Esophagus squamous epithelium (tissue), 5 donors: ENCODE measurements around the gene KCNE4. TPM values are rescaled to one million over a fixed set of nuclear protein-coding genes. Genes with fewer than 3 reads are reported as not detected.

ENCODE experiments used
- DNase-seq: peaks from one replicate; lab custom pipeline; 2025; lab: John Stamatoyannopoulos, UW
- H3K27ac ChIP-seq, 4 donors: fragments of 200-600 bp; sonication (generic); one replicate each; pipeline ENCODE4 v1.5.1; 2016 to 2019; ENCODE audit warnings: mild to moderate bottlenecking in 1 of 4
- H3K27me3 ChIP-seq, 4 donors: fragments of 200-600 bp; sonication (generic); 1 replicate in 3 of 4; 2 replicates in 1 of 4; pipeline versions ENCODE4 v1.5.1 to v1.6.0; 2017 to 2021; ENCODE audit warnings: antibody characterized with exemption in 1 of 4
- H3K36me3 ChIP-seq, 3 donors: fragments of 200-600 bp; sonication (generic); one replicate each; pipeline ENCODE4 v1.5.1; 2016 to 2019
- H3K4me1 ChIP-seq, 3 donors: fragments of 200-600 bp; sonication (generic); one replicate each; pipeline ENCODE4 v1.5.1; 2017 to 2019
- H3K4me3 ChIP-seq, 4 donors: fragments of 200-600 bp; sonication (generic); 1 replicate in 3 of 4; 2 replicates in 1 of 4; pipeline ENCODE4 v1.5.1; 2016 to 2019; ENCODE audit warnings: mild to moderate bottlenecking in 2 of 4, moderate library complexity in 1 of 4
- H3K9me3 ChIP-seq, 3 donors: fragments of 200-600 bp; sonication (generic); one replicate each; pipeline ENCODE4 v1.5.1; 2016 to 2019
- POLR2A ChIP-seq, 4 donors: fragments of 450-650 bp; IDR thresholded peaks; one replicate each; pipeline ENCODE4 v1.6.1; 2017; ENCODE audit warnings: antibody characterized with exemption in 4 of 4, mild to moderate bottlenecking in 4 of 4, moderate library complexity in 3 of 4
- WGBS, 2 donors: methylation state at CpG; one replicate each; pipeline ENCODE4 v1.1.5; 2018; 5-methylcytosine and 5-hydroxymethylcytosine counted together
- intact Hi-C: fragments of 100-400 bp; cut with DNase I; formaldehyde crosslinking; loops from one replicate; pipeline ENCODE4 v1.15.0; 2022
- total RNA-seq, 4 donors: library from RNA; depleted of rRNA; stranded (reverse); fragments of >200 nt; gene quantifications; one replicate each; pipeline ENCODE4 v1.1.0, GENCODE V29; 2016
- TF ChIP-seq, protein P1 (sequence below), 6 experiments: fragments of 450-650 bp in 4 of 6; fragments of 200-600 bp in 2 of 6; sonication (generic) in 2 of 6; IDR thresholded peaks; one replicate each; pipeline ENCODE4 v1.5.1; 2016 to 2019; ENCODE audit warnings: antibody characterized with exemption in 6 of 6, mild to moderate bottlenecking in 4 of 6, moderate library complexity in 4 of 6
- donor health status: DM: yes; HTN: yes; CAD: no.

Gene KCNE4
- total RNA-seq, 4 donors from 2014 or later: 0.26 to 0.76 (median 0.35) TPM

DNA sequence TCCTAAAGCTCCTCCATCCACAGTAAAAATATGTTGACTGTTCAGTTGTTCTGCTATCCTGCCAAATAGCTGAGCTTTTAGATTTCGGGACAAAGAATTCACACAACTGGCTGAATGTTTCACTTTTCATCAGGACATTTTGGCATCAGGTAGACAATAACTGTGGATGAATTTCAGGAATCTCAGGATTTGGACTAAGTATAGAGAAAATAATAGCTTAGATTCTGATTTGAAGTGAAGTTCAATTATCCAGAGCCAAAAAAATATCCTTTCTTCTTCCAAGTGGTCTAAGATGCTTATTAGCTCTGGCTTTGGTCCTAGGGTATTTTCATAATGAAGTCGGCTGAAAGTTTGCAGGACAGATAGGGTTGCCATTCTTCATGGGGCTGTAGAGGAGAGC is 16.1 kb downstream of the KCNE4 start:
- no peak overlapping the region for H3K4me3 ChIP-seq
- H3K27ac ChIP-seq: no peak overlapping the region
- DNase-seq: no peak
- H3K9me3 ChIP-seq: no peaks in the 10 kb centered on the region
- TF ChIP-seq POLR2A (IDR thresholded peaks at IDR 0.05): no peak
- TF ChIP-seq, protein P1, sequence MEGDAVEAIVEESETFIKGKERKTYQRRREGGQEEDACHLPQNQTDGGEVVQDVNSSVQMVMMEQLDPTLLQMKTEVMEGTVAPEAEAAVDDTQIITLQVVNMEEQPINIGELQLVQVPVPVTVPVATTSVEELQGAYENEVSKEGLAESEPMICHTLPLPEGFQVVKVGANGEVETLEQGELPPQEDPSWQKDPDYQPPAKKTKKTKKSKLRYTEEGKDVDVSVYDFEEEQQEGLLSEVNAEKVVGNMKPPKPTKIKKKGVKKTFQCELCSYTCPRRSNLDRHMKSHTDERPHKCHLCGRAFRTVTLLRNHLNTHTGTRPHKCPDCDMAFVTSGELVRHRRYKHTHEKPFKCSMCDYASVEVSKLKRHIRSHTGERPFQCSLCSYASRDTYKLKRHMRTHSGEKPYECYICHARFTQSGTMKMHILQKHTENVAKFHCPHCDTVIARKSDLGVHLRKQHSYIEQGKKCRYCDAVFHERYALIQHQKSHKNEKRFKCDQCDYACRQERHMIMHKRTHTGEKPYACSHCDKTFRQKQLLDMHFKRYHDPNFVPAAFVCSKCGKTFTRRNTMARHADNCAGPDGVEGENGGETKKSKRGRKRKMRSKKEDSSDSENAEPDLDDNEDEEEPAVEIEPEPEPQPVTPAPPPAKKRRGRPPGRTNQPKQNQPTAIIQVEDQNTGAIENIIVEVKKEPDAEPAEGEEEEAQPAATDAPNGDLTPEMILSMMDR (IDR thresholded peaks at IDR 0.05): no peak
- no peaks in the 10 kb centered on the region for H3K4me1 ChIP-seq
- no peaks in the 10 kb centered on the region for H3K27me3 ChIP-seq
- WGBS, 2 donors: 56 to 69% methylated on average over 2 of the region's 2 CpGs
- intact Hi-C loops: no loop called here
- no peaks in the 10 kb centered on the region for H3K36me3 ChIP-seq

DNA sequence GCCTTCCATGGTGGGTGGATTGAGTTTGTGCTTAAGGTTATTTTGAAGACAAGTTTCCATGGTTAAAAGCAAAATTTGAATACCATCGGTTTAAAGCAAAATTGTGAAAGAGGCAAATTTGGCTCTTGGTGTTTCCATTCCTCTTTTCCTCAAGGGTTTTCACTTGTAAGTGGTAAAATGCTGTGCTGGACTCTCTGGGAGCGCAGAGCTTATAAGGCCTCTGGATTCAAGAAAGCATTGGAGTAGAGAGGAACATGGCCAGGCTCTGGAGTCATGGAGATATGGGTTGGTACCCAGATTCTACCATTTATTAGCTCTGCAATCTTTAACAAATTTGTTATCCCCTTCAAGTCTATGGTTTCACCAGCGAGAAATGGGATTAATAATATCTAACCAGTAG is 17.5 kb downstream of the KCNE4 start:
- intact Hi-C loops: no loop called here
- Histone ChIP-seq H3K9me3 (no peaks in the 10 kb centered on the region), H3K36me3 (no peaks in the 10 kb centered on the region), H3K4me3 (no peak overlapping the region), H3K27me3 (no peaks in the 10 kb centered on the region), H3K27ac (no peak overlapping the region), H3K4me1 (no peaks in the 10 kb centered on the region)
- no peak for DNase-seq
- 82 to 84% methylated on average over 3 of the region's 3 CpGs for WGBS, 2 donors
- TF ChIP-seq, protein P1 (IDR thresholded peaks at IDR 0.05): no peak
- TF ChIP-seq POLR2A (IDR thresholded peaks at IDR 0.05): no peak

DNA sequence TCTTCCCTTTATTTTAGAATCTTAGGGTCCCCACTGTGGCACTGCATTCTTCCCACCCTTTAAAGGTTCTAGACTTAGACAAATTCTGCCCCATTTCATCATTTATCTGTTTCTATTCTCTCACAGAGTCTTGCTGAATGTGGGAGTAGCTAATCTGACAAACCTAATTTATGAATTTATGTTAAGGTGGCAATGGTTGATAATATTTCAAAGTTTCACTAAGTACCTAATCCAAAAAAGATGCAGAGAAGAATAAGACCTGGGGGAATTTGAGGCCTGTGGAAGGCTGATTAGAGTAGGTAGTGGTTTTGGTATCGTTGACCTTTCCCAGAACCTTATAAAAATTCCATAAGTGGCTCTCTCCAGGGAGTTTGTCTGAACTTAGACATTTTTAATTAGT is 18.0 kb downstream of the KCNE4 start:
- no peak for DNase-seq
- WGBS, 2 donors: 67 to 77% methylated on average over 1 of the region's 1 CpG
- no peaks in the 10 kb centered on the region for H3K4me1 ChIP-seq
- intact Hi-C loops: no loop called here
- no peaks in the 10 kb centered on the region for H3K9me3 ChIP-seq
- H3K4me3 ChIP-seq: no peak overlapping the region
- TF ChIP-seq, protein P1 (IDR thresholded peaks at IDR 0.05): no peak
- no peak for TF ChIP-seq POLR2A (IDR thresholded peaks at IDR 0.05)
- no peak overlapping the region for H3K27ac ChIP-seq
- H3K36me3 ChIP-seq: no peaks in the 10 kb centered on the region
- no peaks in the 10 kb centered on the region for H3K27me3 ChIP-seq

DNA sequence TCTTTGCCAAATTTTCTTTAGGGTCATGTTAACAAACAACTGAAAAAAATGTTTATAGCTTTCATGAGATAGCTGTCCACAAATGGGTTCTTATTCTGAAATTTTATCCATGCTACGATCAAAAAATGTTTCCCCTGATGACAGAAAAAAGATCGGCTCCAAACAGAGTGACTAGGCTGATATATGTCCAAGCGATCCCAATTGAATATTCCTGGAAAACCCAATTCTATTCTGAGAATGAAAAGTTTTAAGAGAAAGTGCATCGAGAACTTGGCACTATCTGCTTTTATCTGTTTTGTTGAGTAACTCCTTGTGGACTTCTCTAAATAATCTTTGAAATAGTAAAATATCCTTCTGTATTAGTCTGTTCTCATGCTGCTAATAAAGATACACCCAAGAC is 19.1 kb downstream of the KCNE4 start:
- H3K27me3 ChIP-seq: no peaks in the 10 kb centered on the region
- H3K4me1 ChIP-seq: no peaks in the 10 kb centered on the region
- no peaks in the 10 kb centered on the region for H3K9me3 ChIP-seq
- 80 to 83% methylated on average over 4 of the region's 4 CpGs for WGBS, 2 donors
- no peak overlapping the region for H3K4me3 ChIP-seq
- TF ChIP-seq, protein P1 (IDR thresholded peaks at IDR 0.05): no peak
- no peak for TF ChIP-seq POLR2A (IDR thresholded peaks at IDR 0.05)
- H3K36me3 ChIP-seq: no peaks in the 10 kb centered on the region
- intact Hi-C loops: no loop called here
- no peak for DNase-seq
- no peak overlapping the region for H3K27ac ChIP-seq

DNA sequence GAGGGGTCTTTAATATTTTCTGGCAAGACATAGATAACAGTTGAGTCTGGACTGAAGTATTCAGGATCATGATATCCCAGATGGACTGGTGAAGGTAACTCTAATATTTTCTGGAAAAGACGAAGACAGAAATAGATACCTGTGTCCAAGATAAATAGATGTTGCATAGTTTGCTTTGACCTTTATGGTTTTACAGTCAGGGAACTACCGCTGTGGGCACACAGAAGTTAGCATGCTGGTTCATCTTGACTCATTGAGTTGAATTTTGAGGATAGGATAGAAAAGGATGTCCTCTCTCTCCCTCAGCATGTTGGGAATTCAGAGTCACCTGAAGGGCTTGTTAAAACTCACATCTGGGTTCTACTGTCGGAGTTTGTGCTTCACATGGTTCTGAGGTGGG is 20.8 kb downstream of the KCNE4 start:
- DNase-seq: no peak
- Histone ChIP-seq H3K4me3 (no peak overlapping the region), H3K9me3 (no peaks in the 10 kb centered on the region), H3K4me1 (no peaks in the 10 kb centered on the region), H3K27ac (no peak overlapping the region), H3K36me3 (no peaks in the 10 kb centered on the region), H3K27me3 (no peaks in the 10 kb centered on the region)
- WGBS, 2 donors: 74 to 83% methylated on average over 3 of the region's 3 CpGs
- TF ChIP-seq POLR2A (IDR thresholded peaks at IDR 0.05): no peak
- TF ChIP-seq, protein P1 (IDR thresholded peaks at IDR 0.05): no peak
- intact Hi-C loops: no loop called here
